Esophagus (tissue), 2 donors: ENCODE measurements around the gene SLC8A3. TPM values are rescaled to one million over a fixed set of nuclear protein-coding genes. Genes with fewer than 3 reads are reported as not detected.

Source experiments
- H3K27ac ChIP-seq, 2 donors: one replicate each; pipeline ENCODE4 v1.5.1; 2013; ENCODE audit warnings: low read depth in 2 of 2, mild to moderate bottlenecking in 2 of 2, inconsistent platforms in 1 of 2, low read length in 1 of 2, moderate library complexity in 1 of 2
- H3K27me3 ChIP-seq, 2 donors: one replicate each; pipeline ENCODE4 v1.6.1; 2013; ENCODE audit warnings: low read length in 2 of 2, control low read depth in 1 of 2, mild to moderate bottlenecking in 1 of 2; ENCODE audit not compliant: insufficient read depth in 2 of 2, control insufficient read depth in 1 of 2
- H3K36me3 ChIP-seq, 2 donors: one replicate each; pipeline ENCODE4 v1.6.1; 2013; ENCODE audit warnings: low read length in 1 of 2; ENCODE audit not compliant: control insufficient read depth in 2 of 2, insufficient read depth in 2 of 2
- H3K4me1 ChIP-seq, 2 donors: one replicate each; pipeline ENCODE4 v1.6.1; 2013; ENCODE audit warnings: low read length in 1 of 2; ENCODE audit not compliant: control insufficient read depth in 2 of 2, insufficient read depth in 2 of 2
- H3K4me3 ChIP-seq, 2 donors: one replicate each; pipeline ENCODE4 v1.5.1; 2013; ENCODE audit warnings: low read length in 2 of 2, mild to moderate bottlenecking in 2 of 2, low read depth in 1 of 2, moderate library complexity in 1 of 2
- H3K9me3 ChIP-seq, 2 donors: one replicate each; pipeline ENCODE4 v1.6.1; 2013; ENCODE audit warnings: mild to moderate bottlenecking in 2 of 2, low read depth in 1 of 2, low read length in 1 of 2, moderate library complexity in 1 of 2; ENCODE audit not compliant: control insufficient read depth in 2 of 2, insufficient read depth in 1 of 2
- WGBS, 2 donors: extraction: QIAGEN DNeasy Blood & Tissue Kit; methylation state at CpG; one replicate each; pipeline ENCODE4 v1.1.7; 2013; 5-methylcytosine and 5-hydroxymethylcytosine counted together
- polyA plus RNA-seq, 2 donors: library from polyadenylated mRNA; stranded (reverse); fragments of 200-250 nt; gene quantifications; one replicate each; pipeline ENCODE4 v1.2.3, GENCODE V29; 2013
- donor health status: healthy with polysubstance abuse.
- donor health status: Bipolar disorder and iron deficiency.

The SLC8A3 gene
- polyA plus RNA-seq, 2 donors, result 0.04 TPM; not detected in 1

DNA sequence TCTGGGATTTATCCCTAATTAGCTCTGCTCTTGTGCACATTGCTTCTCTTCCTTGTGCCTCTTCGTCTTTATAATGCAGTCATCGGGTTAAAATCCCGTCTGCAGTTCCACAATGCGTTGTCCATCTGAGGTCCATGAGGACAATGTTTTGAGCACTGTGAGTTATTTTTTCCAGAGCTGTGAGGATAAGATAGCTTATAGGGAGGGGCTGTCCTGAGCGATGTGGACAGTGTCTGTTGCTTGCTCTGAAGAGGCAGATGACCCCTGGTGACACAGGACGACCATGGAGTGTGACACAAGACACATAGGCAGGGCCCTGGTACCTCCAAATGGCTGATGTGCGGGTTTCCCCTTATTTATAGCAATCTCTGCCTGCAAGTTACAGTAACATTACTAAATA, 177.0 kb downstream of the SLC8A3 start:
- H3K4me3 ChIP-seq, result no peak overlapping the region
- WGBS, 2 donors, result 90 to 92% methylated on average over 7 of the region's 7 CpGs
- H3K27me3 ChIP-seq, result no peaks in the 10 kb centered on the region
- H3K36me3 ChIP-seq, result no peaks in the 10 kb centered on the region
- H3K9me3 ChIP-seq, result no peaks in the 10 kb centered on the region
- peaks cover 0 to 5% of the 10 kb centered on the region in 2 donors for H3K4me1 ChIP-seq
- H3K27ac ChIP-seq, result no peak overlapping the region

GRCh38 chr14:70011098-70011497, 177.7 kb downstream of the SLC8A3 start:
- Histone ChIP-seq H3K9me3 (no peaks in the 10 kb centered on the region), H3K4me1 (peaks cover 0 to 5% of the 10 kb centered on the region in 2 donors), H3K36me3 (no peaks in the 10 kb centered on the region), H3K4me3 (no peak overlapping the region), H3K27ac (no peak overlapping the region), H3K27me3 (no peaks in the 10 kb centered on the region)
- WGBS, 2 donors, result 65 to 78% methylated on average over 6 of the region's 6 CpGs

DNA sequence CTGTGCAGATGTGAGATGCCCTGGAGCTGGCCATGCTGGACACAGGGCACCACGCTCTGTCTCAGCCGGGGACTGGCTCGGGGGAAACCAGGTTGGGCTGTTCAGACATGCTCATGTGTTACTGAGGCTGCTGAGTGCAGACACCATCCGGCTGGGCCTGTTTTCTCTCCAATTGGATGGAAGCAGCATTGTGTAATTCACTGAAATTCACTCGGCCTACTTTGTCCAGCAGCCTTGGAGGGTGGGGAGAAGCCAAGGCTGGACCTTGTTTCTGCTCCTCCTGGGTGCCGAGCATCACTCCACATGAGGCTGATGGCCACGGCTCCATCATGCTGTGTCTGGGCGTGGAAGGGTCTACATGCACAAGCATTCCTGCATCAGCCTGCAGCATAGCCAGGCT, 178.8 kb downstream of the SLC8A3 start:
- H3K9me3 ChIP-seq, result no peaks in the 10 kb centered on the region
- 44 to 72% methylated on average over 8 of the region's 8 CpGs for WGBS, 2 donors
- H3K27ac ChIP-seq, result no peak overlapping the region
- peaks cover 0 to 5% of the 10 kb centered on the region in 2 donors for H3K4me1 ChIP-seq
- no peaks in the 10 kb centered on the region for H3K36me3 ChIP-seq
- no peaks in the 10 kb centered on the region for H3K27me3 ChIP-seq
- H3K4me3 ChIP-seq, result no peak overlapping the region

DNA sequence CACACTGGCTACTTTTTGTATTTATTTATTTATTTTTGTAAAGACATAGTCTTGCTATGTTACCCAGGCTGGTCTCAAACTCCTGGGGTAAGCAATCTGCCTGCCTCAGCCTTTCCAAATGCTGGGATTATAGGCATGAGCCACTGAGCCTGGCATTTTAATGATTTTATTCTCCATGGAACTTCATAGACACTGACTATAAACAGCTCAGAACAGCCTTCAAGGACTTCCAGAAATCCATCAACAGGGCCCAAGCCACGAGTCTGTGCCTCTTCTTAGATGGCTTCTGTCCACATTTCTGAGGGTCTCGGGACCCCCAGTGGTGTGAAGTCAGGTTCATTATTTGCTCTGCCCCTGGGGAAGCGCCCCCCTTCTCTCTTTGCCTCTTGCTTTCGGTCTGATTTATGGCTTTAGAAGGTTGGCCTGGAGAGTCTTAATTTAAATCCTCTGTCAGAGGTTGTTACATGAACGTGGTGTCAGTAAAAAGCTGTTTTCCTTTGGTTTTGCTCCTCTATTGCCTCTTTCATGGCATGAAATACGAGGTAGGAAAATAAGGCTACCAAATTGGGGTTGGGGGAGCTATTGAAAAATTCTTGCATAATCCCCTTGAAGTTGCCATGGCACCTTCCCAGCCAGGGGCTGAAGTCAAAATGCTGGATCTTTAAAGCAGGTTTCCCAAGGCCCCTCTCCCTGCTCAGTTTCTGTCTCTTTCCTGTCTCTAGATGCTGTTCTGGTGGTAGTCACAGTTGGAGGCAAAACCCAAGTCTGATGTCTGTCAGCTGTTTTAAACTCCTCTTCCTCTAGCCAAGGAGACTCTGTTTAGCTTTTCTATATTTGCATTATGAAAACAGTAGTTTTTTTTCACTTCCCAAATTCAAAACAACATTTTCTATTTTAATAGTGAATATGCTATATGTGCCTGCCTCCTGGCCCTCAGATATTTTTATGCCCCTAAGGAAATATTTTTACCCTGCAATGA, 180.2 kb downstream of the SLC8A3 start:
- peaks cover 0 to 5% of the 10 kb centered on the region in 2 donors for H3K4me1 ChIP-seq
- no peaks in the 10 kb centered on the region for H3K27me3 ChIP-seq
- H3K27ac ChIP-seq, result no peak overlapping the region
- H3K36me3 ChIP-seq, result no peaks in the 10 kb centered on the region
- no peak overlapping the region for H3K4me3 ChIP-seq
- WGBS, 2 donors, result 55 to 64% methylated on average over 6 of the region's 6 CpGs
- no peaks in the 10 kb centered on the region for H3K9me3 ChIP-seq

DNA sequence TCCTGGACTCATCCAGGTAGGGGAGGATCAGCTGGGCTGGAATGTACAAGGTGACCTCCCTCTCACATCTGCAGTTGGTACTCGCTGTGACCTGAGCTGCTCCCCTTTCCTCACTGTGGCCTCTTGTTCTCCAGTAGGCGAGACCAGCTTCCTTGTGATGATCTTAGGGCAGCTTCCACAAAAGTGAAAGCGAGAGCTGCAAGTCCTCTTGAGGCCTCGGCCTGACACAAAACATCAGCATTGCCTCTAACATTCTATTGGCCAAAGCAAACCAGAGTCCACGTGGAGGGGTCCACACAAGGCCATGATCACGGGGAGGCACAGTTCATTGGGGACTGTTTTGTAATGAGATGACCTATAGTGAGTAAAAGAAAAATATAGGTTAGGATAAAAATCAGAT, 182.1 kb downstream of the SLC8A3 start:
- no peak overlapping the region for H3K4me3 ChIP-seq
- H3K27ac ChIP-seq, result no peak overlapping the region
- no peaks in the 10 kb centered on the region for H3K27me3 ChIP-seq
- H3K9me3 ChIP-seq, result no peaks in the 10 kb centered on the region
- H3K36me3 ChIP-seq, result no peaks in the 10 kb centered on the region
- peaks cover 0 to 5% of the 10 kb centered on the region in 2 donors for H3K4me1 ChIP-seq
- WGBS, 2 donors, result 85 to 87% methylated on average over 6 of the region's 6 CpGs

GRCh38 chr14:70005281-70005805, 183.4 kb downstream of the SLC8A3 start:
- Histone ChIP-seq H3K9me3 (no peaks in the 10 kb centered on the region), H3K27me3 (no peaks in the 10 kb centered on the region), H3K4me1 (peaks cover 0 to 4% of the 10 kb centered on the region in 2 donors), H3K27ac (no peak overlapping the region), H3K4me3 (no peak overlapping the region), H3K36me3 (no peaks in the 10 kb centered on the region)
- WGBS, 2 donors, result 67 to 70% methylated on average over 5 of the region's 5 CpGs

GRCh38 chr14:70004791-70005190, 184.0 kb downstream of the SLC8A3 start:
- no peaks in the 10 kb centered on the region for H3K27me3 ChIP-seq
- 70 to 82% methylated on average over 2 of the region's 2 CpGs for WGBS, 2 donors
- H3K36me3 ChIP-seq, result no peaks in the 10 kb centered on the region
- no peaks in the 10 kb centered on the region for H3K4me1 ChIP-seq
- no peak overlapping the region for H3K4me3 ChIP-seq
- H3K9me3 ChIP-seq, result no peaks in the 10 kb centered on the region
- no peak overlapping the region for H3K27ac ChIP-seq

DNA sequence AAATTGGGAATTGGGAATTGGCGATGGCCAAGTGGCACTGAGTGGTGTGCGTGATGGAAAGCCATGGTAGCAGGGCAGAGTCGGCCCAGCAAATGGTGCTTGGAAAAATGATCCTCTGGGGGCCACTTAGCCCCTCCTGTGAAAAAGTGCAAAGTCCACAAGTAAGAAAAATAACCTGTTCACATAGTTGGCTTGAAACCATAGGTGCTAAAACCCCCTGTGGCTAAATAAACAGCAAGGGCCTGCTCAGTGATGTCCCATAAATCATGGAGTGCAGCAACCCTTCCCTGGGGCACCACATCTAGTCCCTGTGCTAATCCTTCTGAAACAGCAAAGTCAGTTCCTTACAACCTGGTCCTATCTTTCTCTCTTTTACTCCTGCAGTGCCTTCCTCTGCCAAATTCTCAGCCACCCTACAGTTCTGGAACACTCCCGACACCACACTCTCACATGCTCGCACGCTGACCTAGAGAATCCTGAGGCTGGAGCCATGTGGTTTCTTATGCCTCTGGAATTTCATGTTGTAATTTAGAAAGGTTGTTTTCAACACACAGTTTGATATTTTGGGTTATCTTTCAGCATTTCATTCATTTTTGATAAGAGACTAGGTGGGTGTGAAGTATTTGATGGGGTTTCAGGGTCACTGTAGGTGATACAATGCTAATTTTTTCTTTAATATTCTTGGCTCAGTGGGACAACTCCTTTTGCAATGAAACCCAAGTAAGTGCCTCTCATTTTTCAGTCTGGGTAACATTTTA, 186.0 kb downstream of the SLC8A3 start:
- no peaks in the 10 kb centered on the region for H3K36me3 ChIP-seq
- H3K9me3 ChIP-seq, result no peaks in the 10 kb centered on the region
- H3K4me1 ChIP-seq, result no peaks in the 10 kb centered on the region
- H3K27me3 ChIP-seq, result no peaks in the 10 kb centered on the region
- 86 to 88% methylated on average over 6 of the region's 6 CpGs for WGBS, 2 donors
- H3K4me3 ChIP-seq, result no peak overlapping the region
- no peak overlapping the region for H3K27ac ChIP-seq

DNA sequence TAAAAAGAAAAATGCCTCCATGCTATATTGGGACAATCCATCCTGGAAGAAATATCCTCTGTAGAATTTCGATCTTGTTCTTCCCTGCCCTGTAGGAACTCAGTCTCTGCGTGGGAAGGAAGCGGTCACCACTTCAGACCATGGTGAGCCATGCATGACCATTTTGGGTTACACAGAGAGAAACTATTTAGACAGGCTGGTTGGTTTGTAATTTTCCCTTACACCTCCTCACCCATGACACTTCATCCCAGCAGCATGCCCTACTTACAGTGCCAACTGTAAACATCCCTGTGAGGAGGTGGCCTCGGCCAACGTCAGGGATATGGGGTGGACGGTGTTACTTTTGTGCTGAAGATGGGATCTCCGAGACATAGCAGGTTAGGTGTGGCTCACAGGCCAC, 188.2 kb downstream of the SLC8A3 start:
- no peaks in the 10 kb centered on the region for H3K27me3 ChIP-seq
- no peak overlapping the region for H3K27ac ChIP-seq
- H3K9me3 ChIP-seq, result no peaks in the 10 kb centered on the region
- no peak overlapping the region for H3K4me3 ChIP-seq
- H3K36me3 ChIP-seq, result no peaks in the 10 kb centered on the region
- no peaks in the 10 kb centered on the region for H3K4me1 ChIP-seq
- 89 to 91% methylated on average over 7 of the region's 7 CpGs for WGBS, 2 donors
